HG03039 (cell line): ENCODE results near the gene ADGRG2.

Experiments
- ATAC-seq: cut with Tn5 transposase; IDR thresholded peaks from one replicate; pipeline ENCODE4 v1.9.1; 2021; ENCODE audit warnings: mild to moderate bottlenecking, moderate library complexity; ENCODE audit not compliant: unreplicated experiment

Gene ADGRG2

GRCh38 chrX:18962329-18962728 is 159.9 kb downstream of the ADGRG2 start:
- ATAC-seq = no peak

DNA sequence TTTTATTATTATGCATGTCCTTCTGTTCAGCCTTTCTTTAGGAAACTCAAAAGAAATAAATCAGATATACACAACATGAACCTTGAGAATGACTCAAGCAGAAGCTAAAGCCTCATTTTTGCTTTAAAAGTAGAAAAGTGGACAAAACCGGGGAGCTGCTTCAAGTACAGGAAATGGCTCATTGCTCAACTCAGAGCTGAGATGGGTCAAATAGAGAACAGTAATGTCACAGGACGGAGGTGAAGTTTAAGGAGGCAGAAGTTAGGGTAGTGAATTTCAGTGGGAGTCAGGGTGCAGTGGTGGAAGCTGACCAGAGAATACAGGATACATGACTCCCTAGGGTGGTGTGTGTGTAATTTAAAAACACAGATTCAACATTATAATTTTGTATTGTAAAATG is 160.6 kb downstream of the ADGRG2 start:
- ATAC-seq = no peak

GRCh38 chrX:18956303-18957032 is 165.8 kb downstream of the ADGRG2 start:
- no peak for ATAC-seq

DNA sequence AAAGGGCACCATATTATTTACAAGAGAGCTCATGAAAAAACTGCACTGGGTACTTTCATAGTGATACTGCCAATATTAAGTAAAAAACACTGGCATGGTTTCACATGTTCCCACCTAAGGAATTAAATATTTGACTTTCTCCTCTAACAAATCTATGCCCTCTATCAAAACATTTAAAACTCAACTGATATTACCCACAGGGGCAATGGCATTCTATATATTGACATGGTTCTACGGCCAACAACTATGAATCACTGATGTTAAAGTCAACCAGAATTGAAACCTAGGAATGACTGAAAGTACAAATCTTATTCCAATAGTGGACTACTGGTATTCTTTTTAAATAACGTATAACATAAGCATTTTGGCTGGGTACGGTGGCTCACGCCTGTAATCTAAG is 166.6 kb downstream of the ADGRG2 start:
- ATAC-seq = no peak

- ATAC-seq = no peak
Measured at GRCh38 chrX:18951032-18951431, 171.2 kb downstream of the ADGRG2 start.

DNA sequence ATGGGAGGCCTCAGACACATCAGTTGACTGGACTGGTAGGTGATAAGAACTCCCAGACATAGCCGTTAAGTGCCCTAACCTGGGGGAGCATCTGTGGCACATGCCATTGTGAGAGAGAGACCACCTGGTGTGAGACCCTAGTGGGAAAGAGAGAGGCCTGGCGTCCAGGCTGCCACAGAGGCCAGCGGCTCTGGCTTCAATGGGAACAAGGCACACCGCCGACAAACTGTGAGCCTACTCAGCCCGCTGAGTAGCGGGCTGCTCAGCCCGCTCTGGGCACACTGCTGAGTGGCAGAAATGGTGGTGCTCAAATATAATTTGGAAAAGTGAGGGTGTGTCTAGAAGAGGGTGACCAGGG is 172.3 kb downstream of the ADGRG2 start:
- no peak for ATAC-seq

GRCh38 chrX:18949291-18949943 is 172.9 kb downstream of the ADGRG2 start:
- ATAC-seq = no peak

- ATAC-seq = no peak
Measured at GRCh38 chrX:18946611-18947010, 175.7 kb downstream of the ADGRG2 start.

GRCh38 chrX:18946157-18946556 is 176.1 kb downstream of the ADGRG2 start:
- ATAC-seq = no peak

GRCh38 chrX:18945483-18945882 is 176.8 kb downstream of the ADGRG2 start:
- no peak for ATAC-seq

GRCh38 chrX:18944482-18944881 is 177.8 kb downstream of the ADGRG2 start:
- ATAC-seq = no peak

DNA sequence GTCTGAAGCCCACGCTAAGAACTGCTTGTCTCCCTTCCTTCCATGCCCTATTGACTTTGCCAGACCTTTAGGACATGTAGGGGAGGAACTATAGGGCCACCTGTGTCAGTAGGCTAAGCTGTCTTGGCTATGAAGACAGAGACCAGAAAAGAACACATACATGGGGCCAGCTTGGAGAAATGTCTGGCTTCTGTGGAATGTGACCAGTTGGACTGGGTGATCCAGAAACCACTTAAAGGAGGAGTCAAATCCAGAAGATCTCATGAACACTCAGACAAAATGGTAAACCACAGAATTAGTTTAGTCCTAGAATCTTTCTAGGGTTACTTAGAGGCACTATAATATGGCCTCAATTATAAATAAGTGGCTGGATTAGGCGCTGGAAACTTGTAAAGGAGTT is 180.4 kb downstream of the ADGRG2 start:
- no peak for ATAC-seq
